H1 (cell line): Measurements from ENCODE around the gene GADD45B.

Source experiments
- ASH2L ChIP-seq: fragments of 200-600, 300-600 bp; sonication (generic); IDR thresholded peaks from one replicate; pipeline ENCODE4 v1.7.1; 2017; ENCODE audit warnings: low read length
- CEBPB ChIP-seq: IDR thresholded peaks from 2 replicates; pipeline ENCODE4 v1.6.1; 2012; ENCODE audit warnings: low read depth, low read length
- CTCF ChIP-seq, 3 experiments: IDR thresholded peaks; 1 replicate in 2 of 3; 2 replicates in 1 of 3; pipeline versions ENCODE4 v1.5.1 to v1.6.1; 2011; ENCODE audit warnings: low read length in 3 of 3, mild to moderate bottlenecking in 3 of 3, inconsistent platforms in 2 of 3, low read depth in 1 of 3, moderate library complexity in 1 of 3; ENCODE audit not compliant: insufficient read depth in 1 of 3; ENCODE audit errors: control extremely low read depth in 1 of 3
- MAX ChIP-seq: IDR thresholded peaks from 2 replicates; pipeline ENCODE4 v1.6.1; 2012; ENCODE audit warnings: inconsistent platforms
- NANOG ChIP-seq: IDR thresholded peaks from 2 replicates; pipeline ENCODE4 v1.6.1; 2011; ENCODE audit warnings: low read length, low read depth, mild to moderate bottlenecking, inconsistent platforms; ENCODE audit not compliant: insufficient read depth, poor library complexity, severe bottlenecking
- POLR2A ChIP-seq, 2 experiments: IDR thresholded peaks; 1 replicate in 1 of 2; 2 replicates in 1 of 2; pipeline ENCODE4 v1.6.1; 2011; ENCODE audit warnings: low read depth in 2 of 2, low read length in 2 of 2, mild to moderate bottlenecking in 2 of 2; ENCODE audit errors: control extremely low read depth in 1 of 2
- SP2 ChIP-seq: IDR thresholded peaks from 2 replicates; pipeline ENCODE4 v1.6.1; 2012; ENCODE audit warnings: mild to moderate bottlenecking, low read length, inconsistent platforms
- TAF1 ChIP-seq: IDR thresholded peaks from 2 replicates; pipeline ENCODE4 v1.6.1; 2011; ENCODE audit warnings: mild to moderate bottlenecking, low read depth, low read length

GRCh38 chr19:2475702-2476450, at the start of gene GADD45B:
- TF ChIP-seq POLR2A (IDR thresholded peaks at IDR 0.05; ENCODE audit: control extremely low read depth in 1 of 2, low read depth in 2 of 2, low read length in 2 of 2): peak; percentile 100
- TF ChIP-seq SP2: no peak
- TF ChIP-seq CEBPB: no peak
- no peak for TF ChIP-seq MAX
- no peak for TF ChIP-seq CTCF (IDR thresholded peaks at IDR 0.05; ENCODE audit: control extremely low read depth in 1 of 3, insufficient read depth in 1 of 3, low read depth in 1 of 3, low read length in 3 of 3)
- TF ChIP-seq NANOG: no peak
- TF ChIP-seq ASH2L: no peak
- TF ChIP-seq TAF1: peak; percentile 99
